ENCODE results near the gene SLX4IP.

The SLX4IP gene

GRCh38 chr20:10603378-10603777, 168.3 kb downstream of the SLX4IP start:
- intact Hi-C loops (cut with DNase I; ENCODE audit: low total_unique reads): no loop called here
- Histone ChIP-seq H3K36me3 (no peaks in the 10 kb centered on the region), H3K9me3 (no peaks in the 10 kb centered on the region), H3K27ac (peak overlapping the region; percentile 88 to 91), H3K27me3 (no peaks in the 10 kb centered on the region), H3K4me1 (peaks cover 0 to 69% (median 26%) of the 10 kb centered on the region in 4 donors), H3K4me3 (no peak overlapping the region)
- no peak for TF ChIP-seq CTCF (IDR thresholded peaks at IDR 0.05)
- no peak for DNase-seq

- no peak for TF ChIP-seq CTCF (IDR thresholded peaks at IDR 0.05)
- no peaks in the 10 kb centered on the region for H3K9me3 ChIP-seq
- H3K27ac ChIP-seq: peak overlapping the region; percentile 88 to 91
- DNase-seq: peak; percentile 87 to 91
- H3K4me1 ChIP-seq: peaks cover 6 to 71% (median 32%) of the 10 kb centered on the region in 4 donors
- intact Hi-C loops (cut with DNase I; ENCODE audit: low total_unique reads): no loop called here
- no peaks in the 10 kb centered on the region for H3K36me3 ChIP-seq
- H3K4me3 ChIP-seq: peak overlapping the region; percentile 11 to 33
- H3K27me3 ChIP-seq: no peaks in the 10 kb centered on the region
These were observed 169.1 kb downstream of the SLX4IP start for GRCh38 chr20:10603971-10604864.

GRCh38 chr20:10604865-10605440, 169.8 kb downstream of the SLX4IP start:
- intact Hi-C loops (cut with DNase I; ENCODE audit: low total_unique reads): loop anchor here (5.0 kb wide), 1 partner anchor 48 kb away; no protein-coding TSS in a partner anchor
- Histone ChIP-seq H3K9me3 (no peaks in the 10 kb centered on the region), H3K27ac (peak overlapping the region; percentile 88 to 91), H3K27me3 (no peaks in the 10 kb centered on the region), H3K36me3 (no peaks in the 10 kb centered on the region), H3K4me1 (peaks cover 10 to 78% (median 38%) of the 10 kb centered on the region in 4 donors), H3K4me3 (no peak overlapping the region)
- no peak for DNase-seq
- no peak for TF ChIP-seq CTCF (IDR thresholded peaks at IDR 0.05)

GRCh38 chr20:10605547-10606195, 170.6 kb downstream of the SLX4IP start:
- H3K27me3 ChIP-seq: no peaks in the 10 kb centered on the region
- peak overlapping the region; percentile 88 to 91 for H3K27ac ChIP-seq
- no peaks in the 10 kb centered on the region for H3K9me3 ChIP-seq
- H3K36me3 ChIP-seq: no peaks in the 10 kb centered on the region
- DNase-seq: no peak
- TF ChIP-seq CTCF (IDR thresholded peaks at IDR 0.05): no peak
- peaks cover 10 to 85% (median 45%) of the 10 kb centered on the region in 4 donors for H3K4me1 ChIP-seq
- intact Hi-C loops (cut with DNase I; ENCODE audit: low total_unique reads): loop anchor here (5.0 kb wide), 1 partner anchor 48 kb away; no protein-coding TSS in a partner anchor
- no peak overlapping the region for H3K4me3 ChIP-seq

- Histone ChIP-seq H3K27ac (peak overlapping the region; percentile 88 to 91), H3K4me3 (no peak overlapping the region), H3K36me3 (no peaks in the 10 kb centered on the region), H3K27me3 (no peaks in the 10 kb centered on the region), H3K4me1 (peaks cover 10 to 68% (median 33%) of the 10 kb centered on the region in 4 donors), H3K9me3 (no peaks in the 10 kb centered on the region)
- TF ChIP-seq CTCF (IDR thresholded peaks at IDR 0.05): no peak
- intact Hi-C loops (cut with DNase I; ENCODE audit: low total_unique reads): loop anchor here (5.0 kb wide), 1 partner anchor 52 kb away; no protein-coding TSS in a partner anchor
- peak; percentile 84 to 86 for DNase-seq
These were observed 174.2 kb downstream of the SLX4IP start for GRCh38 chr20:10609276-10609675.
